BE2C (cell line): Measurements from ENCODE around the gene KRT83.
A peak's percentile ranks its signal among the peaks of the same experiment; 100 is the strongest.

Source experiments
- DNase-seq: peaks from one replicate; pipeline ENCODE4 v3.0.0-alpha.2; 2020
- H3K27me3 ChIP-seq: fragments of 250-450 bp; sonication (Bioruptor Pico); 2 replicates; pipeline ENCODE4 v1.5.1; 2020; ENCODE audit warnings: mild to moderate bottlenecking
- H3K36me3 ChIP-seq: fragments of 250-450 bp; sonication (Bioruptor Pico); 2 replicates; pipeline ENCODE4 v1.5.1; 2020; ENCODE audit warnings: mild to moderate bottlenecking
- H3K4me1 ChIP-seq: fragments of 250-450 bp; sonication (Bioruptor Pico); 2 replicates; pipeline ENCODE4 v1.5.1; 2020
- H3K4me3 ChIP-seq: 2 replicates; pipeline ENCODE4 v1.5.1; 2011; ENCODE audit warnings: low read depth, low read length
- H3K9me3 ChIP-seq: fragments of 250-450 bp; sonication (Bioruptor Pico); 2 replicates; pipeline ENCODE4 v1.5.1; 2020
- CTCF ChIP-seq: IDR thresholded peaks from 2 replicates; pipeline ENCODE4 v1.5.1; 2012; ENCODE audit warnings: mild to moderate bottlenecking, low read depth, low read length

KRT83 gene

GRCh38 chr12:52331833-52332232 is 10.6 kb upstream of the KRT83 start:
- TF ChIP-seq CTCF: no peak
- H3K36me3 ChIP-seq: no peaks in the 10 kb centered on the region
- no peak for DNase-seq
- H3K9me3 ChIP-seq: no peaks in the 10 kb centered on the region
- no peaks in the 10 kb centered on the region; the same call in none of the 2 replicates for H3K4me1 ChIP-seq
- no peak overlapping the region for H3K4me3 ChIP-seq
- no peaks in the 10 kb centered on the region for H3K27me3 ChIP-seq

- H3K27me3 ChIP-seq: no peaks in the 10 kb centered on the region
- no peaks in the 10 kb centered on the region for H3K9me3 ChIP-seq
- H3K4me3 ChIP-seq: no peak overlapping the region
- no peaks in the 10 kb centered on the region; the same call in none of the 2 replicates for H3K4me1 ChIP-seq
- no peak for DNase-seq
- TF ChIP-seq CTCF: no peak
- H3K36me3 ChIP-seq: no peaks in the 10 kb centered on the region
Measured at GRCh38 chr12:52331039-52331438, 9.8 kb upstream of the KRT83 start.

- Histone ChIP-seq H3K4me1 (no peaks in the 10 kb centered on the region), H3K9me3 (no peaks in the 10 kb centered on the region), H3K4me3 (no peak overlapping the region), H3K36me3 (no peaks in the 10 kb centered on the region), H3K27me3 (peaks cover 13% of the 10 kb centered on the region)
- no peak for TF ChIP-seq CTCF
- no peak for DNase-seq
Measured at GRCh38 chr12:52327830-52328500, 6.8 kb upstream of the KRT83 start.

- DNase-seq: peak; percentile 85
- peak; percentile 100 for TF ChIP-seq CTCF
- Histone ChIP-seq H3K27me3 (peaks cover 20% of the 10 kb centered on the region), H3K4me3 (no peak overlapping the region), H3K36me3 (no peaks in the 10 kb centered on the region), H3K9me3 (no peaks in the 10 kb centered on the region), H3K4me1 (no peaks in the 10 kb centered on the region)
Measured at GRCh38 chr12:52327052-52327829, 6.0 kb upstream of the KRT83 start.

- no peak for DNase-seq
- Histone ChIP-seq H3K27me3 (peaks cover 42% of the 10 kb centered on the region), H3K9me3 (no peaks in the 10 kb centered on the region), H3K36me3 (no peaks in the 10 kb centered on the region), H3K4me1 (no peaks in the 10 kb centered on the region), H3K4me3 (no peak overlapping the region)
- no peak for TF ChIP-seq CTCF
Measured at GRCh38 chr12:52324153-52324444, 2.9 kb upstream of the KRT83 start.

GRCh38 chr12:52323416-52324152 is 2.4 kb upstream of the KRT83 start:
- Histone ChIP-seq H3K4me3 (no peak overlapping the region), H3K27me3 (peaks cover 44% of the 10 kb centered on the region), H3K4me1 (no peaks in the 10 kb centered on the region), H3K36me3 (no peaks in the 10 kb centered on the region), H3K9me3 (no peaks in the 10 kb centered on the region)
- no peak for TF ChIP-seq CTCF
- DNase-seq: no peak
